Peyer's patch (tissue), 4 donors: Measurements from ENCODE around the gene CRMP1.

Source experiments
- CTCF ChIP-seq, 6 experiments: fragments of 450-650 bp in 4 of 6; fragments of 200-600 bp in 2 of 6; sonication (generic) in 1 of 6; IDR thresholded peaks; one replicate each; pipeline ENCODE4 v1.5.1; 2017 to 2019; ENCODE audit warnings: antibody characterized with exemption in 6 of 6, mild to moderate bottlenecking in 3 of 6, moderate library complexity in 1 of 6
- POLR2A ChIP-seq, 2 donors: fragments of 450-650 bp; IDR thresholded peaks; one replicate each; pipeline ENCODE4 v1.5.1; 2017; ENCODE audit warnings: antibody characterized with exemption in 2 of 2, mild to moderate bottlenecking in 2 of 2, moderate library complexity in 2 of 2

GRCh38 chr4:5788144-5788543, 104.7 kb downstream of the CRMP1 start:
- TF ChIP-seq CTCF (IDR thresholded peaks at IDR 0.05) (no peak), POLR2A (IDR thresholded peaks at IDR 0.05) (no peak)
